HG02798 (cell line): ENCODE data around the gene SMCHD1.
"Not testable (repeated sequence)": the region's sequence is repeated elsewhere in the genome, so short reads cannot be mapped to it uniquely, and the experiment has no call there.

Source experiments
- ATAC-seq: cut with Tn5 transposase; IDR thresholded peaks from one replicate; pipeline ENCODE4 v1.9.1; 2021; ENCODE audit warnings: mild to moderate bottlenecking; ENCODE audit not compliant: unreplicated experiment, poor library complexity

Gene SMCHD1

DNA sequence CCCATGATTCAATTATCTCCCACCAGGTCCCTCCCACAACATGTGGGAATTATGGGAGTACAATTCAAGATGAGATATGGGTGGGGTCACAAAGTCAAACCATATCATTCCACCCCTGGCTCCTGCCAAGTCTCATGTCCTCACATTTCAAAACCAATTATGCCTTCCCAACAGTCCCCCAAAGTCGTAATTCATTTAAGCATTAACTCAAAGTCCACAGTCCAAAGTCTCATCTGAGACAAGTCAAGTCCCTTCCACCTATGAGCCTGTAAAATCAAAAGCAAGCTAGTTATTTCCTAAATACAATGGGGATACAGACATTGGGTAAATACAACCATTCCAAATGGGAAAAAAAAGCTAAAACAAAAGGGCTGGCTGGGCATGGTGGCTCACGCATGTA, 153.1 kb downstream of the SMCHD1 start:
- not testable (repeated sequence) for ATAC-seq

DNA sequence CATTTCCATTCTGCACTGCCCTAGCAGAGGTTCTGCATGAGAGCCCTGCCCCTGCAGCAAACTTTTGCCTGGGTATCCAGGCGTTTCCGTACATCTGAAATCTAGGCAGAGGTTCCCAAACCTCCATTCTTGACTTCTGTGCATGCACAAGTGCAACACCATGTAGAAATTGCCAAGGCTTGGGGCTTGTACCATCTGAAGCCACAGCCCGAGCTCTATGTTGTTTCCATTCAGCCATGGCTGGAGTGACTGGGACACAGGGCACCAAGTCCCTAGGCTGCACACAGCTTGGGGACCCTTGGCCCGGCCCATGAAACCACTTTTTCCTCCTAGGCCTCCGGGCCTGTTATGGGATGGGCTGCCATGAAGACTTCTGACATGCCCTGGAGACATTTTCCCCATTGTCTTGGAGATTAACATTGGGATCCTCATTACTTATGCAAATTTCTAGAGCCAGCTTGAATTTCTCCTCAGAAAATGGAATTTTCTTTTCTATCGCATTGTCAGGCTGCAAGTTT, 154.2 kb downstream of the SMCHD1 start:
- ATAC-seq, result not testable (repeated sequence)

DNA sequence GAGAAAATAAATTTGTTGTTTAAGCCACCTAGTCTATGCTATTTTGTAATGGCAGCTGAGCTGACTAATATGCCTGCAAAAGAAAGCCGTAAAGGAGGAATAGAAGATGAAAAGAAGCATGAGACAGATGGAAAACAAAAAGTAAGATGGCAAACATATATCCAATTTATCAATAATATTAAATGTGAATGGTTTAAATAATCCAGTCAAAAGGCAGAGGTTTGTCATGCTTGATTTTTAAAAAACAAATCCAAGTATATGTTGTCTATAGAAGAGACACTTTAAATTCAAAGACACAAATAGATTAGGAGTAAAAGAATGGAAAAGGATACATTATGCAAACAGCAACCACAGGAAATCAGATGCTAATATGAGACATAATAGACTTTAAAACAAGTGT, 155.9 kb downstream of the SMCHD1 start:
- ATAC-seq, result no peak

DNA sequence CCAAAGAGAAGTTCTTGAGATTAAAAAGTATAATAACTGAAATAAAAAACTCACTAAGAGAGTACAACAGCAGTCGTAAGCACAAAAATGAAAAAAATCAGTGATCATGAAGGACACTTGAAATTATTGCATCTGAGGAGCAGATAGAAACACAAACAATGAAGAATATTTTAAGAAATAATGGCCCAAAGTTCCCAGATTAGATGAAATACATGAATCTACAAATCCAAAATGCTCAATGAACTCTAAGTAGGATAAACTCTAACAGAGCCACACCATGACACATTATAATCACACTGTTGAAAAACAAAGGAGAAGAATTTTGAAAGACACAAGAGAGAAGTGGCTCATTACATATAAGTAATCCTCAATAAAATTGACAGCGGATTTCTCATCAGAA, 159.4 kb downstream of the SMCHD1 start:
- ATAC-seq, result no peak

DNA sequence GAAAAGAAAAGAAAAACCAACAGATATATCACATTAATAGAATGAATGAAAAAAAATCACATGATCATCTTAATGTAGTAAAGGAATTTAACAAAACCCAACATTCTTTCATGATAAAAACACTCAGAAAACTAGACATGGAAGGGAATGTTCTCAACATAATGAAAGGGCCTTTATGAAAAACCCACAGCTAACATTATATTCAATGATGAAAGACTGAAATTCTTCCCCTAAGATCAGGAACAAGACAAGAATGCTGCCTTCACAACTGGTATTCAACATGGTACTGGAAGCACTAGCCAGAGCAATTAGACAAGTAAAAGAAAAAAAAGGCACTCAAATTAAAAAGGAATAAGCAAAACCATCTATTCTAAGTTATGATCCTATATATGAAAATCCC, 162.8 kb downstream of the SMCHD1 start:
- no peak for ATAC-seq

DNA sequence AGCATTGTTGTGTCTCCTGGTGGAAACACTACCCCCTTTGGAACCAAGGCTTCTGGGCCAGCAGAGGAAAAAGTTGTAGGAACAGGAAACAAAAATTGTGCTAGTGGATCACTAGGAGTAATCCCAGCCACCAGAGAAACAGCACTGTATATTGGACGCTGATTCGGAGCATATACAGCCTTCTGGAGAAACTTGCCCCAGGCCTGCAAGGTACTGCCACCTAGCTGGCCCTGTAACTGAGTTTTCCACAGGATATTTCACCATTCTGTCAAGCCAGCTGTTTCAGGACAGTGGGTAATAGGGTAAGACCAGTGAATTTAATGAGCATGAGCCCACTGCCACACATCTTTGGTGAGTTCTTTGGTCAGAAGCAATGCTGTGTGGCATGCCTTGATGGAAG, 166.2 kb downstream of the SMCHD1 start:
- ATAC-seq, result no peak

DNA sequence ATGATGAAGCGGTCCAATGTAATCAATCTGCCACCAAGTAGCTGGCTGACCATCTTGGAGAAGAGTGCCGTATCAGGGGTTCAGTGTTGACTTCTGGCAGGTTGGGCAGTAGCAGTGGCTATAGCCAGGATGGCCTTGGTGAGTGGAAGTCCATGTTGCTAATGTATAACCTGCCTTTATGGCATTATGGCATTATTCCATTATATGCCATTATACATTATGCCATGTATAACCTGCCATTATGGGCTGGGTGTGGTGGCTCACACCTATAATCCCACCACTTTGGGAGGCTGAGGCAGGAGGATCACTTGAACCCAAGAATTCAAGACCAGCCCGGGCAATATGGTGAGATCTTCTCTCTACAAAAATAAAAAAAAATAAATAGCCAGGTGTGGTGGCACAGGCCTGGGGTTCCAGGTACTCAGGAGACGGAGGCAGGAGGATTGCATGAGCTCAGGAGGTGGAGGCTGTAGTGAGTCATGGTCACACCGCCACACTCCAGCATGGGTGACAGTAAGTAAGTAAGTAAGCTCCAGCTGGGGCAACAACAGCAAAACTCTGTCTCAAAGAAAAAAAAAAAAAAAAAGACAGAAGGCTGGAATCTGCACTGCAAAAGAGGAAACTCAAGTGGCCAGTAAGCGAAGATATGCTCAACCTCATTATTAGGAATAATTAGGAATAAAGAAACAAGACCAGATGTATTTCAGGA, 166.8 kb downstream of the SMCHD1 start:
- no peak for ATAC-seq

DNA sequence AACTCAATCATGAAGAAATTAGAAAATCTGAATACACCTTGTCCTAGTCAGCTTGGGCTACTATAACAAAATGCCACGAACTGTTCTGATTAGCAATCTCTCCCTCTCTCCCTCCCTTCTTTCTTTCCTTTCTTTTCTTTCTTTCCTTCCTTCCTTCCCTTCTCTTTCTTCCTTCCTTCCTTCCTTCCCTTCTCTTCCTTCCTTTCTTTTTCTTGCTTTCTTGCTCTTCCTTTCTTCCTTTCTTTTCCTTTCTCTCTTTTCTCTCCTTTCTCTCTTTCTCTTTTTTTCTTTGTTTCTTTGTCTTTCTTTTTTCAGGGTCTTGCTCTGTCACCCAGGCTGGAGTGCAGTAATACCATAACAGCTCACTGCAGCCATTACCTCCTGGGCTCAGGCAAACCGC, 167.7 kb downstream of the SMCHD1 start:
- ATAC-seq, result no peak

DNA sequence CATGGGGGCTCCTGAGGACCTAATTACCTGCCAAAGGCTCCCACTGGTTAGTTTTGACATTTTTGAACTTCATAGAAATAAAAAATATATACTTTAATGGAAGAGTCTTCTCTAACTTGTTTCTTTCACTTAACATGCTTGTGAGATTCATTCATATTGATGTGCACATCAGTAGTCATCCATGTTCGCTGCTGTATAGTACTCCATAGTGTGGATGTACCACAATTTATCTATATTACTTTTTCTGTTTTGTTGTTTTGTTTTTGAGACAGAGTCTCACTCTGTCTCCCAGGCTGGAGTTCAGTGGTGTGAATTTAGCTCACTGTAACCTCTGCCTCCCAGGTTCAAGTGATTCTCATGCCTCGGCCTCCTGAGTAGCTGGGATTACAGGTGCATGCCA, 168.4 kb downstream of the SMCHD1 start:
- ATAC-seq, result no peak

DNA sequence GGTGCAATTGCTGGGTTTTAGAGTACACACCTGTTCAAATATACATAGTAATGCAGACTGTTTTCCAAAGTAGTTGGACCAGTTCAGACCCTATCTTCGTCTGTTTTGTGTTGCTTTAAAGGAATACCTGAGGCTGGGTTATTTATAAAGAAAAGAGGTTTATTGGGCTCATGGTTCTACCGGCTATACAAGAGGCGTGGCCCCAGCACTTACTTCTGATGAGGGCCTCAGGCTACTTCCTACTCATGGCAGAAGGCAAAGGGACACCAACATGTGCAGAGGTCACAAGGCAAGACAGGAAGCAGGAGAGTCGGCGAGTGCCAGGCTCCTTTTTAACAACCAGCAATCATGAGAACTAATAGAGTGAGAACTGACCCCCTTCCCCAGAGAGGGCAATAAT, 169.3 kb downstream of the SMCHD1 start:
- ATAC-seq, result no peak

DNA sequence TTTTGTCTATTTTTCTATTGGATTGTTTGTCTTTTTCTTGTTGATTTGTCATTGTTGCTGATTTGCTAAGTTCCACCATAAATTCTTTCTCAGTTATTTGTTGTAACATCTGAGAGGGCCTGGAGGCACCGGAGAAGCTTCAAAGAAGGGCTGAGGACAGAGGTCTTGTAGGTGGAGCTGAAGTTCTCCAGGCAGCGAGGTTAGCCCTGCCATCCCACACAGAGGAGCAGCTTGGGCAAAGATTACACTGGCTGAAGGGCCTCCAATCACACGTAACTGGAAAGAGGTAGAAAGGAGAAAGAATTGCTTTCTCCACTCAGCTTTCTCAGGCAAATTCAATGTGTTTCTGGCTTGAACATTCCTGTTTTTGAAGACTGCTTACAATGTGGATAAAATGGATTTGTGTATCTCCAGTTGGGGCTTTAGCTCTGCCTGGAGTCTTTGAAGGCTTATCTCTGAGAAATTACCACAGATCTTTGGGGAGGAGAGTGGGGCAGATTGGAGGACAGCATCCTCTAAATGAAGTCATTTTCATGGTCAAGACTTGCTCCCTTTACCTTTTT, 170.2 kb downstream of the SMCHD1 start:
- no peak for ATAC-seq

DNA sequence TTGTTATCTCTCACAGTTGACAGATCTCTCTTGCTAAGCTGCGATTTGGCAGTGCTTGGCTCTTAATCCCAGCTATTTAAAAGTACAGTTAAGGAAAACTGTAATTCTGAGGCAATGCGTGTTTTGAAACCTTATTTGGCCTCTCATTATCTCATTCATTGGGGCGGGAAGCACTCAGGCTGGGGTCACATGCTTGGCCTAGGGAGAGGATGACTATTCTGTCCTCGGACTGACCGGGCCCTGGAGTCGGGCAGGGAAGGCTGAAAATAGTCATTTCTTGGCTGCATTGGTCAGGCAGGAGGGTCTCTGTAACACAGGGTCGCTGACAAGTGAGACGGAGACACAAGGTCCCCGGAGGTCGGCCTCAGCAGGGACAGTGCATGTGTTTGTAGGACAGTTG, 171.1 kb downstream of the SMCHD1 start:
- no peak for ATAC-seq

DNA sequence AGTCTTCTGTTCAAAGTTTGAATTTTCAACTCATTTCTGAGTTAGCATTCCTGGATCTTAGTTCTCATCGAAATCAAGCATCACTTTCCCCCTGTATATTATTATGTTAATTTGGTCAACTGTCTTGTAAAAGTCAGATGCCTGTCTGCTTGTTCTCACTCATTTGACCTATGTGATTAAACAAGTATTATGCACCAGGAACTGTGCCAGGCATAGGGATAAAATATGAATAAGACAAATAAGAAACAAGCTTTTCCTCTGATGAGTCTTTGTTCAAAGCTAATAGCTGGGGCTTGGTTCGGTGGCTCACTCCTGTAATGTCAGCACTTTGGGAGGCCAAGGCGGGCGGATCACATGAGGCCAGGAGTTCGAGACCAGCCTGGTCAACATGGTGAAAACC, 171.5 kb downstream of the SMCHD1 start:
- no peak for ATAC-seq

DNA sequence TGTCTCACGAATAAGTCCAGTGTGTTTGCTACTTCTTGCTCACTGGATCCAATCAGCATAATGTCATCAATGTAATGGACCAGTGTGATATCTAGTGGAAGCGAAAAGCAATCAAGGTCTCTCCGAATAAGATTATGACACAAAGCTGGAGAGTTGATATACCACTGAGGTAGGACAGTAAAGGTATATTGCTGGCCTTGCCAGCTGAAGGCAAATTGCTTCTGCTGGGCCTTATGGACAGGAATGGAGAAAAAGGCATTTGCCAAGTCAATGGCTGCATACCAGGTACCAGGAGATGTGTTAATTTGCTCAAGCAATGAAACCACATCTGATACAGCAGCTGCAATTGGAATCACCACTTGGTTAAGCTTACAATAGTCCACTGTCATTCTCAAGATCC, 180.6 kb downstream of the SMCHD1 start:
- ATAC-seq, result not testable (repeated sequence)

DNA sequence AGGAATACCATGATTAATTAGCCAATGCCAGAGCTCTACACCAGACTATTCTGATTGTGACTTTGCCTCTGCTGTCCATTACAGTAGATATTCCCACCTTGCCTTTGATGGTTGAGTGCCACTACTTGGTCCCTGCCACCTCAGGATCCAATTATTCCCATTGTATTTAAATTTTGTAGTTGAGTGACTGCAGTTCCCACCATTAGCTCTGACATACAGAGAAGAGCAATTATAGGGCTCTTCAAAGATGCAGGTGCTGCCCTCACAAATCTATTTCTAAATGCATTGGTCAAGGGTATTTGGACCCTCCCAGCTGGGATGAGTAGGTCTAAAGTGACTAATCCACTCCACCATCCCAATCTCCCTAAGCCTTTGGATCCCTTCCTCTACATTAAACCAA, 181.8 kb downstream of the SMCHD1 start:
- not testable (repeated sequence) for ATAC-seq

DNA sequence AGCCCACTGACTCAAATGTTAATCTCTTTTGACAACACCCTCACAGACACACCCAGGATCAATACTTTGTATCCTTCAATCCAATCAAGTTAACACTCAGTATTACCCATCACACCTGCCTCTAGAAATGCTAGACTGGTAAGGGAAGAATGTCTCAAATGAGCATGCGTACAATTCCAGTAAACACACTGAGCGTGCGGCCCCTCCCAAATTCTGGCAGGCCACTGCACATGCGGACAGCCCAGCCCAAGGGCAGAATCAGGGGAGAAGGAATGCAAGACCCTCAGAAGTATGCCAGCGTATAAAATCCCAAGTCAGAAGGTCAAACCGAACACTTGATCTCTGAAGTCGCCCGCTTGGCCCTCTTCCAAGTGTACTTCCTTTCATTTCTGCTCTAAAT, 183.7 kb downstream of the SMCHD1 start:
- no peak for ATAC-seq

DNA sequence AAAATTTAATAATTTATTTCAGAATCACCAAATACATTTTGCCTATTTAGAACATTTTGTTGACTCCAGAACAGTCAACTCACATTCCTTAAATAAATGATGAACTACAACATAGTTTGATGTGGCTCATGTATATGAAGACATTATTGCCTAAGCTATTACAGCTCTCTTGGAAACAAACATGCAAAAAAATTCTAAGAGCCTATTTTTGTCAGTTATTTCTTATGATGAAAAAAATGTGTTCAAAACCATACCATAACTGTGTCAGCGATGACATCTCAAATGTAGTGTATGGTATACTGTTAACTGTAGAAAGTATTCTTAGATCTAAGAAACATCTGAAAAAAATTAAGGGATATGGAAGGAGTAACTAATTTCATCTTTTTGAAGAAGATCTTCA, 185.0 kb downstream of the SMCHD1 start:
- ATAC-seq, result no peak

DNA sequence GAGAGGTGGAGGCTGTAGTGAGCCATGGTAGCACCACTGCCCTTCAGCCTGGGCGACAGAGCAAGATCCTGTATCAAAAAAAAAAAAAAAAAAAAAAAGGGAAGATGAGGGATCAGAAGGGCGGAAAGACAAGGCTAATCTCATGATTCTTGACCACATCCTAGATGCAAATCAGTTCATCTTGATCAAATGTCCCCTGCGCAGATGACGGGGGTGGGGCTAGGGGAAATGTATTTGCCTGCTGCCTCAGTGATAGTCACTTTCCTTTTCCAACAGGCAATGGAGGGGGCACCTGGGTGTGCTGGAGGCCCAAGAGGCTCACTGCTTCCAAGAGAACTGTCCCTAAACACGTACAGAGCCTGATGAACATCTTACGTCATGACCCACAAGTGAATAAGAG, 187.6 kb downstream of the SMCHD1 start:
- ATAC-seq, result no peak

DNA sequence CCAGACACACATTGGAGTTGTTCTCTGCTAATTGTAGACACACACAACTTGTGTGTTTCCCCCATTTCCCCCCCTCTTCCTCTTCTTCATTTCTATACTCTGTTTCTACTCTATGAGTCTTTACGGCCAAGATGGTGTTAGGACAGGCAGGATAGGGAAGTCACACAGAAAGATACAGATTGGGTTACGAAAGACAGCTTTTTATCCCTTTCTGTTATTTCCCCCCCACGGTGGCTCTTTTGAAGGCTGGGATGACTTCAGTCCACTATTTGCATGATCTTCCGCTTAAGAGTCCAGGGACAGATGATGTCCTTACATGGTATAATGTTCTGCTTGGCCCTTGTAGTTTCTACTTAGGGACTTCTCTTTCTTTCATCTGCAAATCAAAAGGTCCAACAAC, 189.6 kb downstream of the SMCHD1 start:
- ATAC-seq, result no peak

DNA sequence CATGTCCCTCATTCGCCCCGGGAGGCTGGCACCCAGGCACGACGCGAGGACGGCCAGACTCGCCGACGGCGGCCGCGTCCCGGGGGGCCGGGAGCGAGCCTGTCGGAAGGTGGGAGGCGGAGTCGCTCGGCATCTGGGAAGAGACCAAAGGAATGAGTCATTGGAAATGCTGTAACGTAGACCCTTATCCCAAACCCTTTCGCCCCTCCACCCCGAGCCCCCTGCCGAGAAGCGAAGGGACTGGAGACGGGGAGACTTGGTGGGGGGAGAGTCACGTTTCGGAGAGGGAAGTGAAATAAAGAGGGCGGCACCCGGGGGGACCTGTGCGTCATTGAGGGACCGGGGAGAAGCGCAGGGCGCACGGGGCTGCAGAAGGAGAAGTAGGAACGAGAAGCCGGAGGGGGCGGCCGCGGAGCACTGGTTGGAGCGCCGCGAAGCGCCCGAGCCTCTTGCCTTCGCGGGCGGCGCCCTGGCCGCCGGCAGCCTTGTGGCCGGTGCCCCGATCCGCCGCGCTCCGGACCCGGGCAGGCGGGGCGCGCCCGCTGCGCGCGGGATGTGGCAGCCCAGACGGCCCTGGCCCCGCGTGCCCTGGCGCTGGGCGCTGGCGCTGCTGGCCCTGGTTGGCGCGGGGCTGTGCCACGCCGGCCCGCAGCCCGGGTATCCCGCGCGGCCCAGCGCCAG, 191.2 kb downstream of the SMCHD1 start, which contains the start of gene EMILIN2:
Gene EMILIN2, plus strand, starts transcription at position 371 of the 681 bp plus-strand sequence. Its CDS starts 183 bp downstream, at position 554.
- peak; percentile 42 for ATAC-seq
